Uterus (tissue), 2 donors: Measurements from ENCODE around the gene HDAC3.
"Not testable (repeated sequence)": the region's sequence is repeated elsewhere in the genome, so short reads cannot be mapped to it uniquely, and the experiment has no call there.

ENCODE experiments used
- POLR2A ChIP-seq, 2 donors: fragments of 450-650 bp; IDR thresholded peaks; one replicate each; pipeline ENCODE4 v1.6.1; 2016; ENCODE audit warnings: antibody characterized with exemption in 2 of 2, mild to moderate bottlenecking in 1 of 2, moderate library complexity in 1 of 2
- TF ChIP-seq, protein P1 (sequence below), 4 experiments: fragments of 200-600 bp in 2 of 4; fragments of 450-650 bp in 2 of 4; sonication (generic) in 2 of 4; IDR thresholded peaks; one replicate each; pipeline ENCODE4 v1.5.1; 2016 to 2019; ENCODE audit warnings: antibody characterized with exemption in 4 of 4, mild to moderate bottlenecking in 2 of 4, moderate library complexity in 1 of 4

DNA sequence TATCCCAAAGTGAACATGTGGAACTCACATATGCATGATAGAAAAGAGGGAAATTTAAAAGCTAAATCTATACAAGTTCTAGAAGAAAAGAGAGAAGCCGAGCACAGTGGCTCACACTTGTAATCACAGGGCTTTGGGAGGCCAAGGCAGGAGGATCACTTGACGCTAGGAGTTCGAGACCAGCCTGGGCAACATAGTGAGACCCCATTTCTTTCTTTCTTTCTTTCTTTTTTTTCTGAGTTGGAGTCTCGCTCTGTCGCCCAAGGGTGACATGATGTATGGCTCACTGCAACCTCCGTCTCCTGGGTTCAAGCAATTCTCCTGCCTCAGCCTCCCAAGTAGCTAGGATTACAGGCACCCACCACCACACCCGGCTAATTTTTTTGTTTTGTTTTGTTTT lies 26.7 kb downstream of the HDAC3 start:
- TF ChIP-seq, protein P1, sequence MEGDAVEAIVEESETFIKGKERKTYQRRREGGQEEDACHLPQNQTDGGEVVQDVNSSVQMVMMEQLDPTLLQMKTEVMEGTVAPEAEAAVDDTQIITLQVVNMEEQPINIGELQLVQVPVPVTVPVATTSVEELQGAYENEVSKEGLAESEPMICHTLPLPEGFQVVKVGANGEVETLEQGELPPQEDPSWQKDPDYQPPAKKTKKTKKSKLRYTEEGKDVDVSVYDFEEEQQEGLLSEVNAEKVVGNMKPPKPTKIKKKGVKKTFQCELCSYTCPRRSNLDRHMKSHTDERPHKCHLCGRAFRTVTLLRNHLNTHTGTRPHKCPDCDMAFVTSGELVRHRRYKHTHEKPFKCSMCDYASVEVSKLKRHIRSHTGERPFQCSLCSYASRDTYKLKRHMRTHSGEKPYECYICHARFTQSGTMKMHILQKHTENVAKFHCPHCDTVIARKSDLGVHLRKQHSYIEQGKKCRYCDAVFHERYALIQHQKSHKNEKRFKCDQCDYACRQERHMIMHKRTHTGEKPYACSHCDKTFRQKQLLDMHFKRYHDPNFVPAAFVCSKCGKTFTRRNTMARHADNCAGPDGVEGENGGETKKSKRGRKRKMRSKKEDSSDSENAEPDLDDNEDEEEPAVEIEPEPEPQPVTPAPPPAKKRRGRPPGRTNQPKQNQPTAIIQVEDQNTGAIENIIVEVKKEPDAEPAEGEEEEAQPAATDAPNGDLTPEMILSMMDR (IDR thresholded peaks at IDR 0.05): not testable (repeated sequence)
- not testable (repeated sequence) for TF ChIP-seq POLR2A (IDR thresholded peaks at IDR 0.05)
